ENCODE data around the gene SPTBN4. TPM values are rescaled to one million over a fixed set of nuclear protein-coding genes. Genes with fewer than 3 reads are reported as not detected.

Gene SPTBN4
- total and polyA plus RNA-seq, 2 of the 4 experiments (the other 2 are of a cell fraction): 0.72 to 0.91 TPM

- TF ChIP-seq, protein P1, sequence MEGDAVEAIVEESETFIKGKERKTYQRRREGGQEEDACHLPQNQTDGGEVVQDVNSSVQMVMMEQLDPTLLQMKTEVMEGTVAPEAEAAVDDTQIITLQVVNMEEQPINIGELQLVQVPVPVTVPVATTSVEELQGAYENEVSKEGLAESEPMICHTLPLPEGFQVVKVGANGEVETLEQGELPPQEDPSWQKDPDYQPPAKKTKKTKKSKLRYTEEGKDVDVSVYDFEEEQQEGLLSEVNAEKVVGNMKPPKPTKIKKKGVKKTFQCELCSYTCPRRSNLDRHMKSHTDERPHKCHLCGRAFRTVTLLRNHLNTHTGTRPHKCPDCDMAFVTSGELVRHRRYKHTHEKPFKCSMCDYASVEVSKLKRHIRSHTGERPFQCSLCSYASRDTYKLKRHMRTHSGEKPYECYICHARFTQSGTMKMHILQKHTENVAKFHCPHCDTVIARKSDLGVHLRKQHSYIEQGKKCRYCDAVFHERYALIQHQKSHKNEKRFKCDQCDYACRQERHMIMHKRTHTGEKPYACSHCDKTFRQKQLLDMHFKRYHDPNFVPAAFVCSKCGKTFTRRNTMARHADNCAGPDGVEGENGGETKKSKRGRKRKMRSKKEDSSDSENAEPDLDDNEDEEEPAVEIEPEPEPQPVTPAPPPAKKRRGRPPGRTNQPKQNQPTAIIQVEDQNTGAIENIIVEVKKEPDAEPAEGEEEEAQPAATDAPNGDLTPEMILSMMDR (conservative IDR thresholded peaks at IDR 0.05; ENCODE audit: low read depth, low read length): no peak
Observed at GRCh38 chr19:40570313-40571004, 103.7 kb downstream of the SPTBN4 start (continued).

DNA sequence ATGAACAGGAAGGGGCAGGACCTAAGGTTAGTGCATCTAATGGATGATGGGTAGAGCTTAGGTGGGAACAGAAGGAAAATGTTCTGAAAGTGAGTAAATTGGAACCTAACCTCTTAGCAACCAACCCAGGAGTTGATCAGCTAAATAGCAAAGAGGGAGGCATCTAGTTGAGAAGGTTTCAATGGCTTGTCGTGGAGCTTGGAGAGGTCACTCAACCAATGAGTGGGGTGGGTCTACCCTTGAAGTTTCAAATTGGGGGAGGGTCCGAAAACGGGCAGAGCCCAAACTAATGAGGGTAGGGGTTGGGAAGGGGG lies 104.2 kb downstream of the SPTBN4 start:
- Histone ChIP-seq H3K4me2 (ENCODE audit: low read depth, low read length) (peak overlapping the region; percentile 76), H4K8ac (ENCODE audit: low read depth in 2 of 2, low read length in 2 of 2) (peak overlapping the region in 1 of 2 experiments; percentile 86; a peak in 2 of 4 replicates), H3K9me3 (ENCODE audit: control insufficient read depth, insufficient read depth, low read length) (no peaks in the 10 kb centered on the region), H4K5ac (ENCODE audit: low read depth, low read length) (peak overlapping the region; percentile 46; the same call in 1 of the 2 replicates), H2BK120ac (ENCODE audit: low read depth, low read length) (no peak overlapping the region), H3K27ac (ENCODE audit: insufficient read depth, low read length) (no peak overlapping the region), H3K79me1 (ENCODE audit: low read depth in 1 of 2, low read length in 2 of 2) (0 out of 4 replicates have a peak, but pooled peaks cover 0 to 4% of the 10 kb centered on the region in 2 experiments), H2BK5ac (ENCODE audit: low read depth, low read length, poor library complexity, severe bottlenecking) (no peak overlapping the region), H2BK20ac (ENCODE audit: low read depth, low read length) (no peak overlapping the region), H3K36me3 (ENCODE audit: control insufficient read depth, insufficient read depth, low read length) (no peaks in the 10 kb centered on the region), H3K14ac (replicated peaks; ENCODE audit: low read depth, low read length) (no peak overlapping the region), H3K23ac (ENCODE audit: low read depth, low read length) (no peak overlapping the region), H2AK5ac (ENCODE audit: low read depth, low read length) (no peak overlapping the region), H3K18ac (ENCODE audit: low read depth, low read length) (no peak overlapping the region), H3K27me3 (ENCODE audit: control insufficient read depth, insufficient read depth, low read length) (peaks cover 20% of the 10 kb centered on the region), H3K9ac (ENCODE audit: low read depth, low read length) (no peak overlapping the region), H3K4ac (ENCODE audit: low read depth, low read length) (peak overlapping the region; percentile 28; the same call in 1 of the 2 replicates), H2BK15ac (ENCODE audit: low read depth, low read length) (no peak overlapping the region), H3K56ac (ENCODE audit: extremely low read depth, insufficient read depth, low read length) (no peak overlapping the region), H2AK9ac (replicated peaks; ENCODE audit: low read depth, low read length, poor library complexity) (peak overlapping the region; percentile 60), H4K91ac (ENCODE audit: insufficient read depth, low read depth, low read length) (no peak overlapping the region; the same call in 1 of the 2 replicates), H2AFZ (replicated peaks; ENCODE audit: low read length, poor library complexity) (peak overlapping the region; percentile 98), H3K9me1 (ENCODE audit: insufficient read depth, low read length) (no peaks in the 10 kb centered on the region), H3K4me1 (ENCODE audit: control insufficient read depth, insufficient read depth, low read length) (peaks cover 8% of the 10 kb centered on the region), H3K4me3 (ENCODE audit: insufficient read depth, low read depth, low read length) (peak overlapping the region; percentile 20; the same call in 1 of the 2 replicates), H4K20me1 (ENCODE audit: insufficient read depth, low read length) (no peaks in the 10 kb centered on the region)
- dilution Hi-C loops (cut with HindIII; ENCODE audit: low sequenced_read_pairs, unreplicated experiment): no loop called here
- WGBS, 2 experiments (ENCODE audit: extremely low coverage in 2 of 2, insufficient read length in 1 of 2): no CpG with 5 or more reads among the region's 3 CpGs
- BruUV-seq (replicated peaks): no TSS peak
- ChIA-PET POLR2A (ENCODE audit: unreplicated experiment) (interaction anchor here (0.6 kb wide), 1 partner anchor 577 kb away, joined by 3 read pairs; no protein-coding TSS in a partner anchor), CTCF (interaction anchor here (0.9 to 1.0 kb wide), 2 partner anchors 32 to 107 kb away, joined by 3 read pairs; no protein-coding TSS in a partner anchor)
- intact Hi-C loops (cut with micrococcal nuclease): no loop called here
- in situ Hi-C loops (cut with MboI; ENCODE audit: low sequenced_read_pairs): no loop called here
- DNase-seq: no peak
- no peak for ATAC-seq (ENCODE audit: low read depth)
- TF ChIP-seq SMC3 (IDR thresholded peaks at IDR 0.05; ENCODE audit: low read depth, low read length) (no peak), MAFK (IDR thresholded peaks at IDR 0.05; ENCODE audit: low read depth, low read length) (no peak), RAD21 (IDR thresholded peaks at IDR 0.05; ENCODE audit: low read length) (no peak), CEBPB (IDR thresholded peaks at IDR 0.05; ENCODE audit: low read depth, low read length) (no peak), RFX5 (IDR thresholded peaks at IDR 0.05; ENCODE audit: low read depth, low read length) (no peak), FOS (IDR thresholded peaks at IDR 0.05; ENCODE audit: low read depth, low read length) (no peak), ELK1 (IDR thresholded peaks at IDR 0.05; ENCODE audit: borderline replicate concordance, low read depth, low read length) (no peak)
- TF ChIP-seq, protein P1 (conservative IDR thresholded peaks at IDR 0.05; ENCODE audit: low read depth, low read length): no peak
- TF ChIP-seq, protein P2, sequence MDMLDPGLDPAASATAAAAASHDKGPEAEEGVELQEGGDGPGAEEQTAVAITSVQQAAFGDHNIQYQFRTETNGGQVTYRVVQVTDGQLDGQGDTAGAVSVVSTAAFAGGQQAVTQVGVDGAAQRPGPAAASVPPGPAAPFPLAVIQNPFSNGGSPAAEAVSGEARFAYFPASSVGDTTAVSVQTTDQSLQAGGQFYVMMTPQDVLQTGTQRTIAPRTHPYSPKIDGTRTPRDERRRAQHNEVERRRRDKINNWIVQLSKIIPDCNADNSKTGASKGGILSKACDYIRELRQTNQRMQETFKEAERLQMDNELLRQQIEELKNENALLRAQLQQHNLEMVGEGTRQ (IDR thresholded peaks at IDR 0.05; ENCODE audit: low read depth, low read length): no peak
